NCI-H460 (cell line): Measurements from ENCODE around the gene IL33. TPM values are rescaled to one million over a fixed set of nuclear protein-coding genes. Genes with fewer than 3 reads are reported as not detected.

Experiments used
- DNase-seq: peaks from one replicate; pipeline ENCODE4 v3.0.0-alpha.2; 2016; ENCODE audit warnings: low read depth; ENCODE audit errors: extremely low read depth
- total RNA-seq: library from RNA; depleted of rRNA; stranded (reverse); fragments of >200 nt; shearing (Covaris generic); gene quantifications from 2 replicates; pipeline ENCODE4 v1.2.3, GENCODE V29; 2014

IL33 gene
- total RNA-seq, 1 experiment from 2014 or later = not detected

GRCh38 chr9:6216002-6216401 is 395 bp downstream of the IL33 start:
- DNase-seq = no peak

GRCh38 chr9:6216951-6217350 is 1.3 kb downstream of the IL33 start:
- DNase-seq = no peak

GRCh38 chr9:6218099-6218502 is 2.5 kb downstream of the IL33 start:
- DNase-seq = no peak

- no peak for DNase-seq
Measured at GRCh38 chr9:6219040-6219439, 3.4 kb downstream of the IL33 start.

- no peak for DNase-seq
Measured at GRCh38 chr9:6219981-6220380, 4.4 kb downstream of the IL33 start.

- DNase-seq = no peak
Measured at GRCh38 chr9:6224393-6225154, 9.0 kb downstream of the IL33 start.

GRCh38 chr9:6226696-6227095 is 11.1 kb downstream of the IL33 start:
- no peak for DNase-seq

GRCh38 chr9:6229186-6229585 is 13.6 kb downstream of the IL33 start:
- no peak for DNase-seq

GRCh38 chr9:6229619-6230018 is 14.0 kb downstream of the IL33 start:
- no peak for DNase-seq

- no peak for DNase-seq
Measured at GRCh38 chr9:6230037-6230780, 14.6 kb downstream of the IL33 start.

- DNase-seq = no peak
Measured at GRCh38 chr9:6232336-6232945, 16.8 kb downstream of the IL33 start.

GRCh38 chr9:6234014-6234413 is 18.4 kb downstream of the IL33 start:
- DNase-seq = no peak

- no peak for DNase-seq
Measured at GRCh38 chr9:6237267-6237666, 21.7 kb downstream of the IL33 start.

GRCh38 chr9:6239048-6239461 is 23.4 kb downstream of the IL33 start:
- no peak for DNase-seq

GRCh38 chr9:6239694-6240093 is 24.1 kb downstream of the IL33 start:
- DNase-seq = no peak

GRCh38 chr9:6243746-6244145 is 28.1 kb downstream of the IL33 start:
- no peak for DNase-seq

- no peak for DNase-seq
Measured at GRCh38 chr9:6247266-6247665, 31.7 kb downstream of the IL33 start.

- DNase-seq = no peak
Measured at GRCh38 chr9:6268826-6269397, 53.3 kb downstream of the IL33 start.

GRCh38 chr9:6270896-6271295 is 55.3 kb downstream of the IL33 start:
- no peak for DNase-seq

GRCh38 chr9:6271508-6272228 is 56.1 kb downstream of the IL33 start:
- no peak for DNase-seq

GRCh38 chr9:6272229-6272598 is 56.6 kb downstream of the IL33 start:
- DNase-seq = no peak
